Testis (tissue), 3 donors: ENCODE data around the gene CA12. TPM values are rescaled to one million over a fixed set of nuclear protein-coding genes. Genes with fewer than 3 reads are reported as not detected.
"Not testable (repeated sequence)": the region's sequence is repeated elsewhere in the genome, so short reads cannot be mapped to it uniquely, and the experiment has no call there.

ENCODE experiments used
- DNase-seq: peaks from one replicate; pipeline ENCODE4 v3.0.0-alpha.2; 2019
- H3K27ac ChIP-seq, 2 donors: fragments of 200-600 bp; sonication (generic); one replicate each; pipeline ENCODE4 v1.5.1; 2019
- H3K27me3 ChIP-seq: fragments of 200-600 bp; sonication (generic); one replicate; pipeline ENCODE4 v1.5.1; 2019
- H3K36me3 ChIP-seq: fragments of 200-600 bp; sonication (generic); one replicate; pipeline ENCODE4 v1.5.1; 2017; ENCODE audit warnings: low read depth; ENCODE audit errors: missing control alignments
- H3K4me1 ChIP-seq: fragments of 200-600 bp; sonication (generic); one replicate; pipeline ENCODE4 v1.5.1; 2019
- H3K4me3 ChIP-seq, 2 donors: fragments of 200-600 bp; sonication (generic); one replicate each; pipeline ENCODE4 v1.5.1; 2017 to 2019
- H3K9me3 ChIP-seq: fragments of 200-600 bp; sonication (generic); one replicate; pipeline ENCODE4 v1.5.1; 2017
- CTCF ChIP-seq, 3 experiments: fragments of 450-650 bp in 2 of 3; fragments of 200-600 bp in 1 of 3; sonication (generic) in 1 of 3; IDR thresholded peaks; one replicate each; pipeline ENCODE4 v1.5.1; 2016 to 2019; ENCODE audit warnings: antibody characterized with exemption in 3 of 3, mild to moderate bottlenecking in 2 of 3, moderate library complexity in 1 of 3
- POLR2A ChIP-seq: fragments of 450-650 bp; IDR thresholded peaks from one replicate; pipeline ENCODE4 v1.6.1; 2017; ENCODE audit warnings: antibody characterized with exemption, mild to moderate bottlenecking, moderate library complexity
- WGBS, 2 donors: methylation state at CpG; one replicate each; pipeline ENCODE4 v1.1.5; 2018; 5-methylcytosine and 5-hydroxymethylcytosine counted together
- intact Hi-C: fragments of 100-400 bp; cut with DNase I; formaldehyde crosslinking; loops from one replicate; pipeline ENCODE4 v1.15.1; 2023; ENCODE audit warnings: low total_unique reads
- polyA plus RNA-seq: library from polyadenylated mRNA; stranded (reverse); fragments of 350-450 nt; fragmentation: Illumina TruSeq; extraction: RNeasy Lipid Tissue Mini Kit (QIAGEN cat#74804); gene quantifications from one replicate; pipeline ENCODE4 v1.2.3, GENCODE V29; 2014; ENCODE audit warnings: low read depth, low replicate concordance; ENCODE audit not compliant: insufficient read depth
- total RNA-seq, 2 donors: library from RNA; depleted of rRNA; stranded (reverse); fragments of >200 nt; gene quantifications; one replicate each; pipeline ENCODE4 v1.2.3, GENCODE V29; 2016

Gene CA12
- total and polyA plus RNA-seq, 3 donors from 2014 or later = 0.55 to 8.0 (median 0.68) TPM

DNA sequence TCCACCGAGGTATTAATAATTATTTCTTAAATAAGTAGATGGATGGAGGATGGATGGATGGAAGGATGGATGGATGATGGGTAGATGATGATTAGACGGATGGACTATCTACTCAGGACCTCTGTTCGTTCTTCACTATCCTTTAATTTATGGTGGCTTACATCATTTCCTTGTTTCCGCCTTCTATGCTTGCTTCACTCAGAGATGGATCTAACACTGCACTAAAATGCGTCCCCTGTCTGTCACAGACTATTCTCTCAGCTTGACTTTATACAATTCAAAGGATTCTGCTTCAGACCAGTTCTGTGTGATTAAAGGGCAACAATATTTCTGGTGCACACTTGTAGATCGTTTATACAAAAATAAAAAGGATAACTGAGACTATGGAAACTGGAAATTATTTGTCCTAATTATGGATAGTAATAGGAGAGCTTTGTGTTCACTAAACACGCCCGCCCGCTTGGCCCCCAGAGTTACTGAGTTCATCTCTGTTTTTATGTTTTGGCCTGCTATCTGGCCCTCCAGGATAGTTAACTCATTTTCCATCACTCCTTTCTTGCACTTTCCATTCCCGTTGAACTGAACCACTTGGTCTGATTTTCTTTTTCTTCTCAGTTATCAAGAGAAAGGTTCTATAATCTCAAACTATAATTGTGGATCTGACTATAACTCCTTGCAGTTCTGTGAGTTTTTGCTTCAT is 41.4 kb upstream of the CA12 start:
- intact Hi-C loops = no loop called here
- no peaks in the 10 kb centered on the region for H3K9me3 ChIP-seq
- TF ChIP-seq CTCF (IDR thresholded peaks at IDR 0.05) (no peak), POLR2A (no peak)
- no peaks in the 10 kb centered on the region for H3K4me1 ChIP-seq
- H3K27me3 ChIP-seq = no peaks in the 10 kb centered on the region
- 83% methylated on average over 10 of the region's 10 CpGs for WGBS, 2 donors
- no peaks in the 10 kb centered on the region for H3K36me3 ChIP-seq
- no peak overlapping the region for H3K4me3 ChIP-seq
- no peak for DNase-seq
- H3K27ac ChIP-seq = no peak overlapping the region

DNA sequence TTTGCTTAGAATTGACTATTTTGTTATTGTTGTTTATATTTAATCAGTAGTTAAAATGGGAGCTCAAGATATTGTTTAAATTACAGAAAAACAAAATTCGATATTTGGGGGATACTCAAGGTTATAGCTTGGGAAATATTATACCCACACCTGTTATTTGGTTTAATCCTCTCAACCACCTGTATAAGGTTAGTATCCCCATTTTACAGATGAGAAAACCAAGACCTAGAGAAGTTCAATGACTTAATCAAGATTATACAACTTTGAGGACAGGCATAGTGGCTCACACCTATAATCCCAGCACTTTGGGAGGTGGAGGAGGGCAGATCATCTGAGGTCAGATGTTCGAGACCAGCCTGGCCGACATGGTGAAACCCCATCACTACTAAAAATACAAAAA is 39.8 kb upstream of the CA12 start:
- H3K4me3 ChIP-seq = no peak overlapping the region
- H3K27me3 ChIP-seq = no peaks in the 10 kb centered on the region
- no peak for DNase-seq
- no peaks in the 10 kb centered on the region for H3K4me1 ChIP-seq
- intact Hi-C loops = no loop called here
- H3K27ac ChIP-seq = no peak overlapping the region
- WGBS, 2 donors = 89 to 94% methylated on average over 3 of the region's 3 CpGs
- no peak for TF ChIP-seq CTCF (IDR thresholded peaks at IDR 0.05)
- H3K36me3 ChIP-seq = no peaks in the 10 kb centered on the region
- H3K9me3 ChIP-seq = no peaks in the 10 kb centered on the region

- Histone ChIP-seq H3K4me3 (no peak overlapping the region), H3K36me3 (no peaks in the 10 kb centered on the region), H3K4me1 (no peaks in the 10 kb centered on the region), H3K27me3 (no peaks in the 10 kb centered on the region), H3K27ac (no peak overlapping the region), H3K9me3 (no peaks in the 10 kb centered on the region)
- intact Hi-C loops = no loop called here
- TF ChIP-seq POLR2A (no peak), CTCF (IDR thresholded peaks at IDR 0.05) (no peak)
- no peak for DNase-seq
- 83 to 89% methylated on average over 5 of the region's 5 CpGs for WGBS, 2 donors
Measured at GRCh38 chr15:63420333-63420747, 38.7 kb upstream of the CA12 start.

GRCh38 chr15:63418811-63419210 is 37.2 kb upstream of the CA12 start:
- TF ChIP-seq CTCF (IDR thresholded peaks at IDR 0.05) (no peak), POLR2A (no peak)
- intact Hi-C loops = no loop called here
- Histone ChIP-seq H3K4me3 (no peak overlapping the region), H3K4me1 (no peaks in the 10 kb centered on the region), H3K27me3 (no peaks in the 10 kb centered on the region), H3K36me3 (no peaks in the 10 kb centered on the region), H3K27ac (no peak overlapping the region), H3K9me3 (no peaks in the 10 kb centered on the region)
- no peak for DNase-seq
- 81 to 83% methylated on average over 8 of the region's 8 CpGs for WGBS, 2 donors

- no peak for DNase-seq
- Histone ChIP-seq H3K4me3 (peak overlapping the region in 1 of 2 donors; percentile 4), H3K4me1 (no peaks in the 10 kb centered on the region), H3K36me3 (no peaks in the 10 kb centered on the region), H3K27ac (no peak overlapping the region), H3K27me3 (no peaks in the 10 kb centered on the region), H3K9me3 (no peaks in the 10 kb centered on the region)
- TF ChIP-seq POLR2A (no peak), CTCF (IDR thresholded peaks at IDR 0.05) (no peak)
- intact Hi-C loops = no loop called here
- WGBS, 2 donors = 67 to 71% methylated on average over 4 of the region's 4 CpGs
Measured at GRCh38 chr15:63417721-63418120, 36.1 kb upstream of the CA12 start.

DNA sequence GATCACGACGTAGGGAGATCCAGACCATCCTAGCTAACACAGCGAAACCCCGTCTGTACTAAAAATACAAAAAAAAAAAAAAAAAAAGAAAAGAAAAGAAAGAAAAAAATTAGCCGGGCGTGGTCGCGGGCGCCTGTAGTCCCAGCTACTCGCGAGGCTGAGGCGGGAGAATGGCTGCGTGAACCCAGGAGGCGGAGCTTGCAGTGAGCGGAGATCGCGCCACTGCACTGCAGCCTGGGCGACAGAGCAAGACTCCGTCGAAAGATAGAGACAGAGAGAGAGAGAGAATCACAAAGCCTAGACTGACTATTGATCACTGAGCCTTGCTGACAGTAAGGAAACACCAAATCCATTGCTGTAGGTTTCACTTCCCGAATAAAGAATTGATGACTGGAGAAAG is 35.6 kb upstream of the CA12 start:
- H3K9me3 ChIP-seq, intact Hi-C loops, H3K4me1 ChIP-seq, H3K27ac ChIP-seq, H3K27me3 ChIP-seq, H3K36me3 ChIP-seq: not testable (repeated sequence)
- H3K4me3 ChIP-seq = peak overlapping the region; percentile 4 to 15
- DNase-seq = peak; percentile 29
- WGBS, 2 donors = 72 to 77% methylated on average over 21 of the region's 21 CpGs
